Measurements from ENCODE around the gene TEX2. TPM values are rescaled to one million over a fixed set of nuclear protein-coding genes. Genes with fewer than 3 reads are reported as not detected.

Gene TEX2
- total RNA-seq (10 to 100 TPM; 39.3 to 50.7 (median 42.5) TPM), polyA plus RNA-seq (10 to 100 TPM in 1 of 3 donors, 1 to 10 TPM in 2; 4.6 to 14.5 (median 7.8) TPM)

- H3K4me1 ChIP-seq = peaks cover 0 to 38% (median 29%) of the 10 kb centered on the region in 4 donors
- H3K9me3 ChIP-seq = no peaks in the 10 kb centered on the region
- H3K36me3 ChIP-seq = no peaks in the 10 kb centered on the region
- no peaks in the 10 kb centered on the region for H3K27me3 ChIP-seq
- whole genome bisulfite sequencing, 2 donors = 1% methylated on average over 69 of the region's 69 CpGs
- DNase-seq = peak; percentile 93
- TF ChIP-seq EP300 (IDR thresholded peaks at IDR 0.05) (no peak), POLR2AphosphoS5 (IDR thresholded peaks at IDR 0.05) (peak; percentile 77 to 88 (median 80))
- H3K27ac ChIP-seq = peak within 1 kb of the TSS; percentile 94 to 97 (median 94)
- intact Hi-C loops (cut with DNase I) = loop anchor here (1.0 to 5.0 kb wide), 2 partner anchors 41 to 117 kb away; no protein-coding TSS in a partner anchor
- peak within 1 kb of the TSS; percentile 98 to 99 (median 98) for H3K4me3 ChIP-seq
Measured at GRCh38 chr17:64263000-64263766, at the start of gene TEX2. Gene TEX2 (minus strand): TSS chr17:64263260. CDS start chr17:64214217, 49,043 bp downstream.

- WGBS, 2 donors = 71 to 79% methylated on average over 4 of the region's 4 CpGs
- no peak overlapping the region for H3K4me3 ChIP-seq
- no peaks in the 10 kb centered on the region for H3K27me3 ChIP-seq
- no peak overlapping the region for H3K27ac ChIP-seq
- no peak for DNase-seq
- H3K36me3 ChIP-seq = no peaks in the 10 kb centered on the region
- H3K9me3 ChIP-seq = no peaks in the 10 kb centered on the region
- intact Hi-C loops (cut with DNase I) = no loop called here
- H3K4me1 ChIP-seq = no peaks in the 10 kb centered on the region
- TF ChIP-seq EP300 (IDR thresholded peaks at IDR 0.05) = no peak
- TF ChIP-seq POLR2AphosphoS5 (IDR thresholded peaks at IDR 0.05) = no peak
- no peak for TF ChIP-seq CTCF (IDR thresholded peaks at IDR 0.05)
- TF ChIP-seq POLR2A (IDR thresholded peaks at IDR 0.05) = no peak
Measured at GRCh38 chr17:64309710-64310109, 46.6 kb upstream of the TEX2 start.

GRCh38 chr17:64309021-64309420 is 46.0 kb upstream of the TEX2 start:
- Histone ChIP-seq H3K27me3 (no peaks in the 10 kb centered on the region), H3K27ac (no peak overlapping the region), H3K36me3 (no peaks in the 10 kb centered on the region), H3K4me3 (no peak overlapping the region), H3K9me3 (no peaks in the 10 kb centered on the region), H3K4me1 (no peaks in the 10 kb centered on the region)
- intact Hi-C loops (cut with DNase I) = no loop called here
- TF ChIP-seq POLR2A (IDR thresholded peaks at IDR 0.05) (no peak), EP300 (IDR thresholded peaks at IDR 0.05) (no peak), POLR2AphosphoS5 (IDR thresholded peaks at IDR 0.05) (no peak), CTCF (IDR thresholded peaks at IDR 0.05) (no peak)
- WGBS, 2 donors = 67 to 84% methylated on average over 2 of the region's 2 CpGs
- DNase-seq = no peak

GRCh38 chr17:64306850-64307463 is 43.9 kb upstream of the TEX2 start:
- peak; percentile 75 for DNase-seq
- intact Hi-C loops (cut with DNase I) = no loop called here
- WGBS, 2 donors = 42 to 50% methylated on average over 11 of the region's 11 CpGs
- Histone ChIP-seq H3K27me3 (no peaks in the 10 kb centered on the region), H3K9me3 (no peaks in the 10 kb centered on the region), H3K27ac (no peak overlapping the region), H3K4me3 (no peak overlapping the region), H3K4me1 (peaks cover 0 to 5% (median 0%) of the 10 kb centered on the region in 4 donors), H3K36me3 (no peaks in the 10 kb centered on the region)
- TF ChIP-seq POLR2A (IDR thresholded peaks at IDR 0.05) (no peak), CTCF (IDR thresholded peaks at IDR 0.05) (peak; percentile 40 to 68 (median 56)), POLR2AphosphoS5 (IDR thresholded peaks at IDR 0.05) (no peak), EP300 (IDR thresholded peaks at IDR 0.05) (no peak)

GRCh38 chr17:64304551-64304950 is 41.5 kb upstream of the TEX2 start:
- intact Hi-C loops (cut with DNase I) = no loop called here
- no peak for TF ChIP-seq EP300 (IDR thresholded peaks at IDR 0.05)
- TF ChIP-seq CTCF (IDR thresholded peaks at IDR 0.05) = no peak
- no peak for TF ChIP-seq POLR2AphosphoS5 (IDR thresholded peaks at IDR 0.05)
- no peak for TF ChIP-seq POLR2A (IDR thresholded peaks at IDR 0.05)
- DNase-seq = no peak
- Histone ChIP-seq H3K27ac (no peak overlapping the region), H3K27me3 (no peaks in the 10 kb centered on the region), H3K4me3 (no peak overlapping the region), H3K9me3 (no peaks in the 10 kb centered on the region), H3K4me1 (peaks cover 0 to 11% (median 2%) of the 10 kb centered on the region in 4 donors), H3K36me3 (no peaks in the 10 kb centered on the region)
- WGBS, 2 donors = 16 to 74% methylated on average over 2 of the region's 2 CpGs

Measured in sigmoid colon (tissue), 7 donors.